Measurements from ENCODE around the gene CHTF18.
"Not testable (repeated sequence)": the region's sequence is repeated elsewhere in the genome, so short reads cannot be mapped to it uniquely, and the experiment has no call there.

Gene CHTF18

GRCh38 chr16:788399-789126 is at the start of gene CHTF18:
TSS of gene CHTF18 (plus strand) at chr16:788620. CDS start at chr16:788685, 65 bp downstream.
- TF ChIP-seq CTCF (IDR thresholded peaks at IDR 0.05; ENCODE audit: insufficient read depth, low read length, poor library complexity, severe bottlenecking) = no peak

GRCh38 chr16:739560-740458 is 48.6 kb upstream of the CHTF18 start:
- H3K27me3 ChIP-seq (replicated peaks; ENCODE audit: control insufficient read depth, insufficient read depth, low read length) = no peaks in the 10 kb centered on the region
- H3K4me3 ChIP-seq (replicated peaks; ENCODE audit: low read depth, low read length) = peak overlapping the region; percentile 94
- peaks cover 2% of the 10 kb centered on the region; the same call in 1 of the 2 replicates for H3K36me3 ChIP-seq (ENCODE audit: control insufficient read depth, insufficient read depth, low read length)
- no peak for TF ChIP-seq CTCF (IDR thresholded peaks at IDR 0.05; ENCODE audit: insufficient read depth, low read length, poor library complexity, severe bottlenecking)
- DNase-seq (ENCODE audit: extremely low read depth, insufficient read length) = peak; percentile 25

More at GRCh38 chr16:788399-789126, at the start of gene CHTF18:
- Histone ChIP-seq H3K4me3 (replicated peaks; ENCODE audit: low read depth, low read length) (peak within 1 kb of the TSS; percentile 99), H3K27me3 (replicated peaks; ENCODE audit: control insufficient read depth, insufficient read depth, low read length) (no peaks in the 10 kb centered on the region), H3K36me3 (ENCODE audit: control insufficient read depth, insufficient read depth, low read length) (peaks cover 17% of the 10 kb centered on the region)
- peak; percentile 94 for DNase-seq (ENCODE audit: extremely low read depth, insufficient read length)

GRCh38 chr16:740459-740763 is 48.0 kb upstream of the CHTF18 start:
- Histone ChIP-seq H3K36me3 (ENCODE audit: control insufficient read depth, insufficient read depth, low read length) (peaks cover 2% of the 10 kb centered on the region; the same call in 1 of the 2 replicates), H3K27me3 (replicated peaks; ENCODE audit: control insufficient read depth, insufficient read depth, low read length) (no peaks in the 10 kb centered on the region), H3K4me3 (replicated peaks; ENCODE audit: low read depth, low read length) (peak overlapping the region; percentile 94)
- DNase-seq (ENCODE audit: extremely low read depth, insufficient read length) = no peak
- TF ChIP-seq CTCF (IDR thresholded peaks at IDR 0.05; ENCODE audit: insufficient read depth, low read length, poor library complexity, severe bottlenecking) = no peak

GRCh38 chr16:740764-741505 is 47.5 kb upstream of the CHTF18 start, which contains the start of gene CIAO3:
TSS of gene CIAO3 (minus strand) at chr16:740997. CDS start at chr16:740985, 12 bp downstream.
- Histone ChIP-seq H3K27me3 (replicated peaks; ENCODE audit: control insufficient read depth, insufficient read depth, low read length) (no peaks in the 10 kb centered on the region), H3K4me3 (replicated peaks; ENCODE audit: low read depth, low read length) (peak within 1 kb of the TSS; percentile 94), H3K36me3 (ENCODE audit: control insufficient read depth, insufficient read depth, low read length) (peaks cover 2% of the 10 kb centered on the region; the same call in 1 of the 2 replicates)
- peak; percentile 62 for TF ChIP-seq CTCF (IDR thresholded peaks at IDR 0.05; ENCODE audit: insufficient read depth, low read length, poor library complexity, severe bottlenecking)
- peak; percentile 94 for DNase-seq (ENCODE audit: extremely low read depth, insufficient read length)

DNA sequence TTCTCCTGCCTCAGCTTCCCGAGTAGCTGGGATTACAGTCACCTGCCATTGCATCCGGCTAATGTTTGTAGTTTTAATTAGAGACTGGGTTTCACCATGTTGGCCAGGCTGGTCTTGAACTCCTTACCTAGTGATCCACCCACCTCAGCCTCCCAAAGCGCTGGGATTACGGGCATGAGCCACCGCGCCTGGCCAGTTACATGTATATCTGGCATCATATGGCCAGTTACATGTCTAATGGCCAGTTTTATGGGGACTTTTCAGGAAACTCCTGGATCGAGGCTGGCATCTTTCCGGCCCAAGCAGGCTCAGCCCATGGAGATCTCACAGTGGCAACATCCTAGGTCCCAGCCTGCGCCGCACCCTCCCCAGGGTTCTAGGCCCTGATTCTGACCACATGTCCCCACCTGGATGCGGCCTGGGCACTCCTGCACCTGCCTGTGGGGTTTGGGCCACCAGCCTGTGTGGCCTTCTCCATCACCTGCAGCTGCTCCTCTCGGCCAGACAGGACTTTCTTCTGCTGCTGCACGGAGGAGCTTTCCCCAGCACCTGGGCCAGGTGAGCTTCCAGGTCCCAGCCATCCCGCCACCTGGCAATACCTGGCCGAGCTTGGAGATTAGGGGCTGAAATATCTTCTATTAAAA is 46.3 kb upstream of the CHTF18 start:
- no peak for TF ChIP-seq CTCF (IDR thresholded peaks at IDR 0.05; ENCODE audit: insufficient read depth, low read length, poor library complexity, severe bottlenecking)
- DNase-seq (ENCODE audit: extremely low read depth, insufficient read length) = peak; percentile 6
- Histone ChIP-seq H3K4me3 (replicated peaks; ENCODE audit: low read depth, low read length) (no peak overlapping the region), H3K27me3 (replicated peaks; ENCODE audit: control insufficient read depth, insufficient read depth, low read length) (no peaks in the 10 kb centered on the region), H3K36me3 (ENCODE audit: control insufficient read depth, insufficient read depth, low read length) (no peaks in the 10 kb centered on the region; the same call in 1 of the 2 replicates)

GRCh38 chr16:742894-743293 is 45.5 kb upstream of the CHTF18 start:
- not testable (repeated sequence) for H3K36me3 ChIP-seq (ENCODE audit: control insufficient read depth, insufficient read depth, low read length); DNase-seq (ENCODE audit: extremely low read depth, insufficient read length); H3K4me3 ChIP-seq (replicated peaks; ENCODE audit: low read depth, low read length); H3K27me3 ChIP-seq (replicated peaks; ENCODE audit: control insufficient read depth, insufficient read depth, low read length)
